Measurements from ENCODE around the gene NR3C2.

DNA sequence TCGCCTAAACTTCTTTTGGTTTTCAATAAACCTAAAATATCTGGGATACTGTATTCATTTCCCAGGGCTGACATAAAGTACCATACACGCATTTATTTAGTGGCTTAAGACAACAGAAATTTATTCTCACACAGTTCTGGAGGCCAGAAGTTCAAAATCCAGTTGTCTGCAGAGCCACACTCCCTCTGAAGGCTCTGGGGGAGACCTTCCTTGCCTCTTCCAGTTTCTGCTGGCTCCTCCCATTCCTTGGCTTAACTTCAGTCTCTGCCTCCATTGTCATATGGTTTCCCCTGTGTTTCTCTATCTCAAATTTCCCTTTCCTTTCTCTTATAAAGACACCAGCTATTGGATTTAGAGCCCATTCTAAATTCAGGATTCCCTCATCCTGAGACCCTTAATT is 44.4 kb downstream of the NR3C2 start:
- no peak for TF ChIP-seq EZH2 (IDR thresholded peaks at IDR 0.05; ENCODE audit: low read depth)
- TF ChIP-seq, protein P1, sequence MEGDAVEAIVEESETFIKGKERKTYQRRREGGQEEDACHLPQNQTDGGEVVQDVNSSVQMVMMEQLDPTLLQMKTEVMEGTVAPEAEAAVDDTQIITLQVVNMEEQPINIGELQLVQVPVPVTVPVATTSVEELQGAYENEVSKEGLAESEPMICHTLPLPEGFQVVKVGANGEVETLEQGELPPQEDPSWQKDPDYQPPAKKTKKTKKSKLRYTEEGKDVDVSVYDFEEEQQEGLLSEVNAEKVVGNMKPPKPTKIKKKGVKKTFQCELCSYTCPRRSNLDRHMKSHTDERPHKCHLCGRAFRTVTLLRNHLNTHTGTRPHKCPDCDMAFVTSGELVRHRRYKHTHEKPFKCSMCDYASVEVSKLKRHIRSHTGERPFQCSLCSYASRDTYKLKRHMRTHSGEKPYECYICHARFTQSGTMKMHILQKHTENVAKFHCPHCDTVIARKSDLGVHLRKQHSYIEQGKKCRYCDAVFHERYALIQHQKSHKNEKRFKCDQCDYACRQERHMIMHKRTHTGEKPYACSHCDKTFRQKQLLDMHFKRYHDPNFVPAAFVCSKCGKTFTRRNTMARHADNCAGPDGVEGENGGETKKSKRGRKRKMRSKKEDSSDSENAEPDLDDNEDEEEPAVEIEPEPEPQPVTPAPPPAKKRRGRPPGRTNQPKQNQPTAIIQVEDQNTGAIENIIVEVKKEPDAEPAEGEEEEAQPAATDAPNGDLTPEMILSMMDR (conservative IDR thresholded peaks at IDR 0.05): no peak

Measured in PC-9 (cell line).